NCI-H345 treated with DMSO at 0.1 percent for 48 hours (cell line): ENCODE results near the gene KHSRP.
"Not testable (repeated sequence)": the region's sequence is repeated elsewhere in the genome, so short reads cannot be mapped to it uniquely, and the experiment has no call there.

ENCODE experiments used
- DNase-seq: peaks from one replicate; lab custom pipeline; 2025; ENCODE audit not compliant: unreplicated experiment; lab: John Stamatoyannopoulos, UW

Gene KHSRP

DNA sequence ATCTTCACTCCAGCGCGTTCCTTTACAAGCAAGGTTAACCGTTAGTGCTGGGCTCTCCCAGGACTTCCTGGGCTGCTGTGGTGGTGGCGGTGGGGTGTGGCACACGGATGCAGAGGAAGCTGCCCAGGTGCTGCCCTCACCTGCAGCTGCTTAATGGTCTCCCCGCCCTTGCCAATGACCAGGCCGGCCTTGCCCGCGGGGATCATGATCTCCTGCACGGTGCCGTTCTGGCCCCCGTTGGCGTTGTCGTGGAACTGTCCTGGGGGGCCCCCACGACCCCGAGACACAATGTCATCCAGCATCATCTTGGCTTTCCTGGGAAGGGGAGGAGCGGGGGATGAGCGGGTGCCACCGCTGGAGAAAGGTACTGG, 6.1 kb downstream of the KHSRP start:
- DNase-seq, result no peak

DNA sequence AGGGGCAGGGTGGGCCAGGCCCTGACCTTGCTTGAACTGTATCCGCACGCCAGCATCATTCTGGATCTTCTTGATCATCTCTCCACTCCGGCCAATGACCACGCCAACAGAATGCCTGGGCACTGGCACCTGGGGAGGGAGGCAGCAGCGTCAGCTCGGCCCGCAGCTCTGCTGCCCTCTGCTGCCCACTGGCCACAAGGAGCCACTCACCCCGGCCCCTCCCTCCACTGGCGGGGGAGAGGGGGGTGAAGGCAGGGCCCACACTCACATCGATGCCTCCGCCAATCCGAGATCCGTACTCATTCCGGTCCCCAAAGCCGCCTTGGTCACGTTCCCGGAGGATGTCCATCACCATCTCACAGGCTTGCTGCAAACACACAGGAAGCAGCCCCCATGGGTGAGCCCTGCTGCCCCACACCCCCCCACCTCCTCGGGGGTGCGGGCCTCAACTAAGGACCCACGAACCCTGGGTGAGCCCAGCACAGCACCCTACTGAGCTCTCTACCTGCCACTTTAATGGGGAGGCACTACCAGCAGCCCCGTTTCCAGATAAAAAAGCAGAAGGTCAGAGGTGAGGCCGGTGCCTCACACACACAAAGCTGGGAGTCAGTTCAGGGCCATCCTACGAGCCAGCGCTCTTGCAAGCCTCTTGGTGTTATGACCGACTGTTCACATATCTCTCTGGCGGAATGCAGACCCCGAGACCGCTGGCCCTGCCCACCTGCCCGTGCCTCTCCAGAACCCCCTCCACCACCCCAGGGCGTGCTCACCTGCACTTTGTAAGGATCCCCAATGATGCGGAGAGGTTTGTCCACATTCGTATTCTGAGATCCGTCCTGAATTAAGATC, 6.7 kb downstream of the KHSRP start:
- no peak for DNase-seq

DNA sequence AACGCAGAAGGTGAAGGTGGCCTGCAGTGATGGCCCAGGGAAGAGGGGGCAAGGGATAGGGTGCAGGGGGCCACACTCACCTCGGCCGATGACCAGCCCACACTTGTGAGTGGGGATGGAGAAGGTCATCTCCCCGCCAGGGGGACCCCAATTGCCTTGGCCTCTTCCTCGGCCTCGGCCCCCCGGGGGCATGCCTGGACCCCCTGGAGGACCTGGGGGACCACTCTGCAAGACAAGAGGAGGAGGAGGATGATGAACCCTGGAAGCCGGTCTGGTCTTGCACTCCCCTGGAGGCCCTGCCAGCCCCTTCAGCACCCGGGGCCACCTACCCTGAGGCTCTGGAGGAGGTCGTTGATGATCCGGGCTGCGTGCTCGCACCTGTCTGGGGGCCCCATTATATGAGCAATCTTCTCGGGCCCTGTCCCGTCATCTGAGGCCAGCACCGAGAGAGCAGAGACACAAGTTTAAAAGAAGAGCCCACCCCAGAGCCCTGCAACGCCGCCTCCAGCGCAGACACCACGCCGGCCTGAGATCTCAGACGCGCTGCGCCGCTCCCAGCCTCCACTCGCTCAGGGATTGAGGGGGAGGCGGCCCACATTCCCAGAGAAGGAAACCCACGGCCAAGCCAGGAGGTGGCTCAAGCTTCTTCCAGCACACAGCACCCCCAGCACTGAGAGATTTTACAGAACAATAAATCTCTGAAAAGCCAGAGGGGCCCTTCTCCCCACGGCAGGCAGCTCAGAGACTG, 7.8 kb downstream of the KHSRP start:
- no peak for DNase-seq

DNA sequence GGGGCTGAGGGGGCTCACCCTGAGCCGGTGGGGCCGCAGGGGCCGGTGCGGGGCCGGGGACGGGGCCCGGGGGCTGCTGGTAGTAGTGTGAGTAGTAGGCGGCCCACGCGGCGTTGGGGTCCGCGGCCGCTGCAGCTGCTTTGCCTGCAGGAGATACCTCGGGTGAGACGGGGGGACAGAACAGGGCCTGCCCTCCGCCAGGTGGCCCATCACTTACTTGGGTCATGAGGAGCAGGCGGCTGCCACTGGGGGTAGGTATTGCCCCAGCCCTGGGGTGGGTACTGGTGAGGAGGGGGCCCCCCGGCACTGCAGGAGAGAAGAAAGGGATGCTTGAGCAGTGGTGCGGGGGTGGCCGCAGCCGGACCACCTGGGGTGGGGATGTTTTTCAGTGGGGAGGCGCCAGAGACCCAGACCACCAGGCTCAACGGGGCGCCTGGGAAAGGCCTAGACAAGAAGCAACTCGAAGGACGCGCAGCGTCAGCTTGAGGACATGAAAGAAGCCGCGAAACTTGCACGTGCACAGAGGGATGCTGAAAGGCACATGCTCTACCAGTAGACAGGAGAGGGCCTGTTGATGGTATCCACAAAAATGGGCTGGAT, 8.9 kb downstream of the KHSRP start:
- no peak for DNase-seq

DNA sequence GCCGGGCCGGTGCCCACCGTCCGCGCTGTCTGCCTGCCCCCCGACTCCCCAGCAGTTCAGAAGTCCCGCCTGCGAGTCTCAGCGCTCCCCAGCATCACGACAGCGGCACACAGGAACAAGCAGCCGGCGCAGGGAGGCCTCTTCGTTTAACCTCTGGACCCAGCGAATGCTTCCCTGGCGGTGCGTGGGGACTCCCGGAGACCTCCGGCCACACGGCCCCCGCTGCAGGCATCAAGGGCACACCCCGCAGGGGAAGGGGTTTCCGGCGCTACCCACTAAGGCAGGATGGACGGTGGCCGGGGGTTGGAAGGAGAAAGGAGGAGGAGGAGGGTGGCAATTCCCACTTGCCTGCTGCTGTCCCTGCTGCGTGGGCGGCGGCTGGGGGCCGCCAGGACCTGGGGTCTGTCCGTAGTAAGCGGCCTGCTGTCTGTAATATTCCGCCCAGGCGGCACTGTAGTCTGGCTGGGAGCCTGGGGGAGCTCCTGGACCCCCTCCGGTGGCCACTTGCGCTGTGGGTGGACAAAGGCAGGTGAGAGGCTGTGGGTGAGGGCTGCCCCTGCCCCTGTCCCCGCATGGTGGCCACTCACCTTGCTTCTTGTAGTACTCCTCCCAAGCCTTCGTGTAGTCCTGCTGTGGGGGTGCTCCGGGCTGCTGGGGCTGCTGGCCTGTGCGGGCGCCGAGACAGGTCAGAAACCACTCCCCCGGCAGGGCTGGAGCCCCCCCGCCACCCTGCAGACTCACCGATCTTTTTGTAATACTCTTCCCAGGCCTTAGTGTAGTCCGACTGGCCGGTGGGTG, 9.6 kb downstream of the KHSRP start:
- no peak for DNase-seq

DNA sequence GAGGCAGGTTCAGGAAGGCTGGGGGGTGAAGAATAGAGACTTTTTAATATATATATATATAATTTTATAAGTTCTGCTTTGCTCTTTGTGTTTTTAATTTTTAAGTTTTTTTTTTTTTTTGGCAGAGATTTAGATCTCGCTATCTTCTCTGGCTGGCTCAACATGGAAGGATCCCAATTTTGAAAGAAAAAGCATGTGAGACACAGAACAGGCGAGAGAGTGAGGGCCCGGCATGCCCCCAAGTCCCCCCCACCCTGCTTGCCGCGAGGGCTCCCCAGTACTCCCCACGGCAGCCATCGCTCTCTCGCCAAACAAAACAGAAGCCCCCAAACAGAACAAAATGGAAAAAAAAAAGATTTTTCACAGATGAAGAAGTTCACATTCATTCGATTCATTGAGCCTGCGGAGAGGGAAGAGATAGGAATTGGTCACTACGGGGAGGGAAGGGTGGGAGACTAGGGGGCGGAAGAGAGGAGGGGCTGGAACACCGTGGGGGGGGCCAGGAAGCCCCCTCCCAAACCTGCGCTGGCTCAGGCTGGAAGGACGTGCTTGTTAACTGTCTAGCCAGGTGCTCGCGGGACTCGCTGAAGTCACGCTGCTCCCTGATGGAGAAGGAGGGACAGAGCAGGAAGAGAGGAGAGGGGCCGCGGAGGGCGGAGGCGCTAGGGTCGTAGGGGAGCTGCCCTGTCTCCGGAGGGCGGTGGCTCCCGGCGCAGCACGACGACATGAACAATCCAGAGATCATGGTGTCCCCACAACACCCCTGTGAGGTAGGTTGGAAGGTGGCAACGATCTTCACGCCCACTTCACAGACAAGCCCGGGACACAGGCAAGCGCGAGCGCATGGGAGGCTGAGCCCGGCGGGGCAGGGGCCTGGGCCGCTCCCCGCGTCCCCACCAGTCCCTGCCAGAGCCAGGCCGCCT, 10.6 kb downstream of the KHSRP start:
- DNase-seq, result no peak

DNA sequence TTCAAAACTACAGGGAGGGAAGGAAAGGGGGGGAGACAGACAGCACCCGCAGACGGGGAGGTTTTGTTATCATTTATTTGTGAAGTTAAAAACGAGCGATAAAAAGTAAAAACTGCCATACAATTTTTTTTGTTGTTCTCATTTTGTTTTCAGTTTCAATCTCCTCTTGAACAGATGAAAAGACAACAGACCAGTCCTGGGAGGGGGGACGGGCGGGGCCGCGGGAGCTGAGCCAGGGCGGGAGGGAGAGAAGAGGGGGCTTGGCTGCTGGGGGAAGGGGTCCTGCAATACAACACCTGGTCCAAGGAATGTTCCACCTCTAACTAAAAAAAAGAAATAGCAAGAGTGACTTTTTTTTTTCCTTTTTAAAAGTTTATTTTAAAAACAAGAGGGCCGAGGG, 11.3 kb downstream of the KHSRP start:
- DNase-seq, result no peak

DNA sequence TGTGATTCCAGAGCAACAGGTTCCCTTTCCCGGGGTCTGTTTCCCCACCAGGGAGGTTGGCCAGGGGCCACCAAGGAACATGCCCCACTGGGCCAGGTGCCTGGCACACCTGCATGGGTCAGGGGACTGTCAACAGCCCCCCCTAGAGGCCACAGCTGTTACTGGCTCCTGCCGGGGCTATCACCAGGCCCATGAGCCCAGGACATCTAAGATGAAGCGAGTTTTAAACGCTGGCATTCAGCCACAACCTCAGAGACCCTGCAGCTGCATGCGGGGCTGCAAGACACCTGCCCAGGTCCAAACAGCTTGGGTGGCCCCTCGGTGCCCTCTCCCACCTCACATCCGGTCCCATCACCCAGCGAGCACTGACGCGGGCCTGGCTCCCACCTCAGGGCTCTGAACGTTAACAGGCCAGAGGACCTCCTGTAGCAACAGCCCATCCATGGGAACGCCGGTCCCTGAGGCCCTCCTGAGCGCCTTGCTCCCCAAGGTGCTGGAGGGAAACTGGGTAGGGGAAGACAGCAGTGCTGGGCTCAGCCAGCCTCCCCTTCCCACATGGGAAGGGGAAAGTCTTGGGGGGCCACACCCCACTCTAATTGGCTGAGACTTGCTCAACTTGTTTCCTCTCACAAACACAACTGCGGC, 12.0 kb downstream of the KHSRP start:
- no peak for DNase-seq

DNA sequence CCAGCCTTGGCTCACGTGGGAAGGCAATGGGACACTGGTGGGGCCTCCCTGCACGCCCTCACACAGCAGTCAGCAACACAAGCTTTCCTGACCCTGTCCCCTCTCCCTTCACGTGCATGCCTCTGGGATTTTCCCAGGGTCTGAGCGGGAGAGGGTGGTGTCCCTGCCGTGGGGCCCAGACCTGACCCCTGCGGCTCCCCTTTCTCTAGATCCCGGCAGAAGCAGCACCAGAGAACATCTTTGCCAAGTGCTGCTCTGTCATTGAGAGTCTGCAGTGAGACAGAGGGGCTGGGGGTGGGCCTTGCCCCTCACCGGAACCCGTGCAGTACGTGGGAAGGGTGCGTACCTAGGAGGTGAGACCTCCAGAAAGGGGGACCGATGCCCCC, 12.6 kb downstream of the KHSRP start:
- no peak for DNase-seq

DNA sequence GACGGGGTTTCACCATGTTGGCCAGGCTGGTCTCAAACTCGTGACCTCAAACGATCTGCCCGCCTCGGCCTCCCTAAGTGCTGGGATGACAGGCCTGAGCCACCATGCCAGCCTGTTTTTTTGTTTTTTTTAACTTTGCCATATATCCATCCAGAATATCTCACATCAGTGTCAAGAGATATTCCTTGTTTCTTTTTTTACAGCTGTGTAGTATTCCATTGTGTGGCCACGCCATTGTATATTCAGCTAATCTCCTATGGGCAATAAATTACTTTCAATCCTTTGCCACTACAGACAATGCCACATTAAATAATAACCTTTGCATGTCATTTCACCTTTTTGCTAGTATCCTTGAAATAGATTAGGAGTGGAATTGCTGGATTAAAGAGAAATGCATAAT, 15.3 kb downstream of the KHSRP start:
- no peak for DNase-seq

DNA sequence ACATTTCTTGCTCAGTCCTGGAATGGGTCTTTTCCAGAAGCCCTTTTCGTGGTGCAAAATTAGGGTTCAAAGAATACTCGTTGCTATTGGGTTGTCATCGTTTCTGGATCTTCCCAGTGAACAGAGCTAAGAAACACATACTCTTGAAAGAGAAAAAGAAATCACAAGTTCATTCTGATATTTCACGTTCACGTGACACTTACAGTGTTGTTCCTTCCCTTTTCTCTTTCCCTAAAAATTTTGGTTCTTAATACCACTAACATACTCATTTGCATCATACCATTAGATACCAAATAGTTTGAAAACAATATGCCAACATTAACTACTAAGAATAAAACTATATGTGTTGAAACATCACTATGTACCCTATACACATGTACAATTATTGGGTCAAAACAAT, 18.2 kb downstream of the KHSRP start:
- DNase-seq, result no peak

DNA sequence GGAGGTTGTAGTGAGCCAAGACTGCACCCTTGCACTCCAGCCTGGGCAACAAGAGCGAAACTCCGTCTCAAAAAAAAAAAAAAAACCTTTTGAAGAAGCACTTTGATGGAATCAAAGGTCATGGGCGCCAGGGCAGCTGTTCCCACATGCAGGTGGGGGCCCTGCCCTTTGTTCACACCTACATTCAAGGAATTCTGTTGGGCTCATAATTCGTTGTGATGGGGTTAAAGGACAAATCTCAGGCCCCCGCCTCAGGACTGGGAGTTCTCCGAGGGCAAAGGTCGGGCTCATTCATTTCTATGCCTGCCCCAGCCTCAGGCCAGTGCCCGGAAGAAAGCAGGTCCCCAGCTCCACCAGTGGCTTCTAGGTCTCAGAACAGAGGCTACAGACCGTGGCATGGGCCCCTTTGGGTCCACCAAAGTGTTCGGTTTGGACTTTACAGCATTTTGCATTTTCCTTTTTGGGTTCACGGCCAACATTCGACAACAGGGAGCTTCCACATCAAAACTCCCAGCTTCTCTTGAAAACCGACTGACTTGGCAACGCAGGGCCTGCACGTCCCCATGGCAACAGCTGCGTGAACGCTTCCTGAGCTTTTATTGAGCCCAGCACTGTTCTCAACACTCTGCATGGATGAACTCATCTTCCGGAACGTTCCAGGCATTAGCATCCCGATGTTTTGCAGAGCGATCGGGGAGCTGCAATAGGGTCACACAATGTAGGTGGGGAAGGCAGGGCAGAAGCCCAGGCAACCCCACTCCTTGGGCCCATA, 21.6 kb downstream of the KHSRP start:
- DNase-seq, result no peak

DNA sequence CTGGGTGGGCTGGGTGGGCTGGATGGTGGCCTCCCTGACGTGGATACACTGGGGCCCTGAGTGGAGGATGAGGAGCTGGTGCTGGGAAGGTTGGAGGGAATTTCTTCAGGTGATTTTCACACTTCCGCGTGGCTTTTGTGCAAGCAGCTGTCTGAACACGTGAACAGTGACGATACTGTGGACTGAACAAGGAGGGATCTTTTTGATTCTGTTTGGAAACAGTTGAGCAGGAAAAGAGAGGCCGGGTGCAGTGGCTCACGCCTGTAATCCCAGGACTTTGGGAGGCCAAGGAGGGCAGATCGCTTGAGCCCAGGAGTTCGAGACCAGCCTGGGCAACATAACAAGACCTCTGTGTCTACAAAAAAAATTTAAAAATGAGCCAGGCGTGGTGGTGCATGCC, 22.6 kb downstream of the KHSRP start:
- DNase-seq, result no peak

DNA sequence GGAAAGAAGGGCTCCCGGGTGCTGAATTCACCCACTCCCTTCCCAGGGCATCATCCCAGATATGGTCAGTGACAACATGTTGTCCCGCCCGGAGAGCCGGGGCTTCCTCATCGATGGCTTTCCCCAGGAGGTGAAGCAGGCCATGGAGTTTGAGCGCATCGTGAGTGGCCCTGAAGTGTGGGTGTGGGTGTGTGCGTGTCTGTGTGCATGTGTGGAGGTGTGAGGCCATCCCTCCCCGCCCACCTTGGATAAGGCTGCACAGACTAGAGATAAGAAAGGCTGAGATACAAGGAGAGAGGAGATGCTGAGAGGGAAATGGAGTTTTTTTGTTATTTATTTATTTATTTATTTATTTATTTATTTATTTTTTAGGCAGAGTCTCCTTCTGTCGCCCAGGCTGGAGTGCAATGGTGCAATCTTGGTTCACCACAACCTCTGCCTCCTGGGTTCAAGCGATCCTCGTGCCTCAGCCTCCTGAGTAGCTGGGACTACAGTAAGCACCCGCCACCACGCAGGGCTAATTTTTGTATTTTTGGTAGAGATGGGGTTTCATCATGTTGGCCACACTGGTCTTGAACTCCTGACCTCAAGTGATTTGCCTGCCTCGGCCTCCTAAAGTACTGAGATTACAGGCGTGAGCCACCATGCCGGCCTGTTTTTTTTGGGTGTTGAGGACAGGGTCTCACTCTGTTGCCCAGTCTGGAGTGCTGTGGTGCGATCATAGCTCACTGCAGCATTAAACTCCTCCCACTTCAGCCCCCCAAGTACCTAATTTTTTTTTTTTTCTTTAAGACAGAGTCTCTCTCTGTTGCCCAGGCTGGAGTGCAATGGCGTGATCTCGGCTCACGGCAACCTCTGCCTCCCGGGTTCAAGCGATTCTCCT, 24.3 kb downstream of the KHSRP start:
- not testable (repeated sequence) for DNase-seq

DNA sequence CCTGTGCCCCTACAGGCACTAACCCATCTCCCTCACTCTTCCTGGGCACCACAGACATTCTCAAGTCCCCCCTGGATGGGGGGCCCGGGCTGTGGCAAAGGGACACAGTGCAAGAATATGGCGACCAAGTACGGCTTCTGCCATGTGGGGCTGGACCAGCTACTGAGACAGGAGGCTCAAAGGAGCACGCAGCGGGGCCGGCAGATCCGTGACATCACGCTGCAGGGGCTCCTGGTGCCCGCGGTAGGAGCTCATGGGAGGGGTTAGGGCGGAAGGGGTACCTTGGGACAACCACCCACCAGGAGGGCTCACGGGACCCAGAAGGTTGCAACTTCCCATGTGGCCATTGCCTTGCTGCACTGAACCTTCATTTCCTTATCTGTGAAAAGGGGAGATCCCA, 28.3 kb downstream of the KHSRP start:
- DNase-seq, result no peak

DNA sequence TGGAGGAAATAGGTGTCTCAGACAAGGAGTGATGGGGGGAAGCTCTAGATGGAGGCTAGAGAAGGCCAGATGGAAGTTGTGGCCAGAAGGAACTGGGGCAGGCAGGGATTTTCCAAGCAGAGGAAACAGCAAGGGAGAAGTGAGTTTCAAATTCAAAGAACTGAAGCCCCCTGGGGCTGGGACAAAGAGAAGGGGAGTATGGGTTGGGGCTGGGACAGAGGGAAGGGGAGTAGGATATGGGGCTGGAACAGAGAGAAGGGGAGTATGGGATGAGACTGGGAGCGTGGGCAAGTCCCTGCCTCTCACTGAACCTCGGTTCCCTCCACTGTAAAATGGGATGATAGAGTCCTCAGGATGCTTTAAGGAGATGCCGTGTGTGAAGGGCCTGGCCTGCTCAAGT, 29.8 kb downstream of the KHSRP start:
- no peak for DNase-seq

DNA sequence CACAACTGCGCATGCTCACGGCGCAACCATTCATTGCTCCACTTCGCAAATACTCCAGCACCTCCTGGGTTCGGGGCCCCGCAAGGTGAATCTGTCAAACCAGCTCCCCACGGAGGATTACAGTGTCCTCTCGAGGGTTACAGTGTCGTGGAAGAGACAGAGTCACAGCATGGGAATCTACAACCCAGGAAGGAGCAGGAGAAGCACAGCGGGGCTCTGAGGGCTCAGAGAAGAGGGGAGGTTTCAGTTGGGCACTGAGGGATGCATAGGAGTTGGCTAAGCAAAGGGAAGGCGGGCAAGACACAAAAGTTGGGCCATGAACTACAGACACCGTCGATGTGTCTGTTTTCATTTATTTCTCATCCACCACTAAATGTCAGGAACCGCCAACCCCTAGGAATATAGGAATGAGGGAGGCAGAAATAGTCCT, 30.6 kb downstream of the KHSRP start:
- DNase-seq, result no peak
